Measurements from ENCODE around the gene PRX. TPM values are rescaled to one million over a fixed set of nuclear protein-coding genes. Genes with fewer than 3 reads are reported as not detected.

The PRX gene
- total RNA-seq, 1 experiment from 2014 or later: 4.8 TPM

GRCh38 chr19:40424637-40425449, 11.7 kb upstream of the PRX start:
- POLR2A ChIA-PET: interaction anchor here (1.6 to 2.2 kb wide), 2 partner anchors 18 to 20 kb away, joined by 4 to 6 read pairs; partner anchors contain the start of gene SERTAD3
- Histone ChIP-seq H3K36me3 (ENCODE audit: control insufficient read depth in 1 of 2, insufficient read depth in 2 of 2, low read length in 2 of 2) (peaks cover 5 to 13% of the 10 kb centered on the region in 2 experiments; a peak in 2 of 4 replicates), H3K4me3 (replicated peaks in 1 of 2; ENCODE audit: low read depth in 1 of 2, low read length in 2 of 2) (peak overlapping the region; percentile 65 to 84), H3K27ac (ENCODE audit: low read depth, low read length) (peak overlapping the region; percentile 98), H3K9me3 (ENCODE audit: control insufficient read depth in 1 of 2, insufficient read depth in 1 of 2, low read depth in 1 of 2, low read length in 2 of 2) (no peaks in the 10 kb centered on the region), H3K9ac (ENCODE audit: low read length) (peak overlapping the region; percentile 80), H3K79me2 (ENCODE audit: insufficient read depth, low read length) (peaks cover 35% of the 10 kb centered on the region), H4K20me1 (ENCODE audit: insufficient read depth) (no peaks in the 10 kb centered on the region), H3K4me1 (ENCODE audit: control insufficient read depth in 1 of 2, insufficient read depth in 2 of 2, low read length in 2 of 2) (peaks cover 31 to 64% of the 10 kb centered on the region in 2 experiments), H2AFZ (ENCODE audit: low read depth, low read length, poor library complexity, severe bottlenecking) (no peak overlapping the region), H3K27me3 (ENCODE audit: insufficient read depth, low read length) (no peaks in the 10 kb centered on the region), H3K4me2 (ENCODE audit: low read length) (peak overlapping the region; percentile 95), H3K9me2 (ENCODE audit: insufficient read depth) (no peaks in the 10 kb centered on the region)
- TF ChIP-seq MAX (IDR thresholded peaks at IDR 0.05): no peak
- TF ChIP-seq POLR2AphosphoS5 (IDR thresholded peaks at IDR 0.05; ENCODE audit: low read depth, low read length): no peak
- TF ChIP-seq POLR2A (IDR thresholded peaks at IDR 0.05; ENCODE audit: borderline replicate concordance, extremely low read depth, insufficient read depth, insufficient read length): no peak
- TF ChIP-seq ELF1 (IDR thresholded peaks at IDR 0.05; ENCODE audit: borderline replicate concordance, low read depth): no peak
- BruUV-seq (replicated peaks): TSS peak; percentile 74
- CTCF ChIA-PET: interaction anchor here (0.6 kb wide), 1 partner anchor 9 kb away, joined by 3 read pairs; no protein-coding TSS in a partner anchor
- RAD21 ChIA-PET (ENCODE audit: low non-redundant PET in 1 of 2, low total read pairs in 2 of 2, uncharacterized antibody in 2 of 2, unreplicated experiment in 2 of 2): no interaction called here
- intact Hi-C loops (cut with micrococcal nuclease): loop anchor here (1.0 to 5.0 kb wide), 2 partner anchors 18 to 177 kb away; partner anchors contain the start of gene LTBP4
- ATAC-seq (no peak), DNase-seq (ENCODE audit: low read depth, low spot score) (no peak)

GRCh38 chr19:40423938-40424337, 10.8 kb upstream of the PRX start:
- Histone ChIP-seq H3K36me3 (ENCODE audit: control insufficient read depth in 1 of 2, insufficient read depth in 2 of 2, low read length in 2 of 2) (peaks cover 5 to 13% of the 10 kb centered on the region in 2 experiments; a peak in 2 of 4 replicates), H3K4me2 (ENCODE audit: low read length) (peak overlapping the region; percentile 95), H3K27me3 (ENCODE audit: insufficient read depth, low read length) (no peaks in the 10 kb centered on the region), H3K79me2 (ENCODE audit: insufficient read depth, low read length) (peaks cover 35% of the 10 kb centered on the region), H3K4me3 (replicated peaks in 1 of 2; ENCODE audit: low read depth in 1 of 2, low read length in 2 of 2) (peak overlapping the region; percentile 65 to 84), H3K9me2 (ENCODE audit: insufficient read depth) (no peaks in the 10 kb centered on the region), H4K20me1 (ENCODE audit: insufficient read depth) (no peaks in the 10 kb centered on the region), H3K9me3 (ENCODE audit: control insufficient read depth in 1 of 2, insufficient read depth in 1 of 2, low read depth in 1 of 2, low read length in 2 of 2) (no peaks in the 10 kb centered on the region), H3K4me1 (ENCODE audit: control insufficient read depth in 1 of 2, insufficient read depth in 2 of 2, low read length in 2 of 2) (peaks cover 28 to 69% of the 10 kb centered on the region in 2 experiments), H3K9ac (ENCODE audit: low read length) (peak overlapping the region; percentile 80), H2AFZ (ENCODE audit: low read depth, low read length, poor library complexity, severe bottlenecking) (no peak overlapping the region), H3K27ac (ENCODE audit: low read depth, low read length) (peak overlapping the region; percentile 98; the same call in 1 of the 2 replicates)
- BruUV-seq (replicated peaks): no TSS peak
- ChIA-PET POLR2A (interaction anchor here (1.6 to 2.2 kb wide), 2 partner anchors 19 to 20 kb away, joined by 4 to 6 read pairs; partner anchors contain the start of gene SERTAD3), RAD21 (ENCODE audit: low non-redundant PET in 1 of 2, low total read pairs in 2 of 2, uncharacterized antibody in 2 of 2, unreplicated experiment in 2 of 2) (no interaction called here), CTCF (no interaction called here)
- intact Hi-C loops (cut with micrococcal nuclease): loop anchor here (5.0 kb wide), 1 partner anchor 178 kb away; the partner anchor contains the start of gene LTBP4
- ATAC-seq (no peak), DNase-seq (ENCODE audit: low read depth, low spot score) (no peak)
- TF ChIP-seq ZNF274 (IDR thresholded peaks at IDR 0.05; ENCODE audit: low read depth, low read length) (no peak), SIN3A (IDR thresholded peaks at IDR 0.05; ENCODE audit: low read depth) (no peak), CTCF (IDR thresholded peaks at IDR 0.05 in 2 of 3, conservative IDR thresholded peaks at IDR 0.05 in 1 of 3; ENCODE audit: borderline replicate concordance in 1 of 3, insufficient read depth in 1 of 3, low read depth in 2 of 3, low read length in 2 of 3) (no peak), SRF (IDR thresholded peaks at IDR 0.05; ENCODE audit: low read depth) (no peak), ELF1 (IDR thresholded peaks at IDR 0.05; ENCODE audit: borderline replicate concordance, low read depth) (no peak), FOSL1 (IDR thresholded peaks at IDR 0.05; ENCODE audit: low read depth) (no peak), SP1 (IDR thresholded peaks at IDR 0.05; ENCODE audit: low read depth) (no peak), JUND (IDR thresholded peaks at IDR 0.05) (no peak), EZH2phosphoT487 (IDR thresholded peaks at IDR 0.05; ENCODE audit: borderline replicate concordance) (no peak), REST (IDR thresholded peaks at IDR 0.05; ENCODE audit: low read depth) (no peak), RAD21 (IDR thresholded peaks at IDR 0.05; ENCODE audit: low read depth) (no peak)
